Vagina (tissue), 2 donors: ENCODE data around the gene CBX4.

Experiments
- CTCF ChIP-seq, 3 experiments: fragments of 450-650 bp in 2 of 3; fragments of 200-600 bp in 1 of 3; sonication (generic) in 1 of 3; IDR thresholded peaks; one replicate each; pipeline ENCODE4 v1.5.1; 2017 to 2019; ENCODE audit warnings: antibody characterized with exemption in 3 of 3, mild to moderate bottlenecking in 2 of 3, moderate library complexity in 2 of 3
- POLR2A ChIP-seq, 2 donors: fragments of 450-650 bp; IDR thresholded peaks; one replicate each; pipeline ENCODE4 v1.6.1; 2017; ENCODE audit warnings: antibody characterized with exemption in 2 of 2, mild to moderate bottlenecking in 2 of 2, moderate library complexity in 2 of 2

DNA sequence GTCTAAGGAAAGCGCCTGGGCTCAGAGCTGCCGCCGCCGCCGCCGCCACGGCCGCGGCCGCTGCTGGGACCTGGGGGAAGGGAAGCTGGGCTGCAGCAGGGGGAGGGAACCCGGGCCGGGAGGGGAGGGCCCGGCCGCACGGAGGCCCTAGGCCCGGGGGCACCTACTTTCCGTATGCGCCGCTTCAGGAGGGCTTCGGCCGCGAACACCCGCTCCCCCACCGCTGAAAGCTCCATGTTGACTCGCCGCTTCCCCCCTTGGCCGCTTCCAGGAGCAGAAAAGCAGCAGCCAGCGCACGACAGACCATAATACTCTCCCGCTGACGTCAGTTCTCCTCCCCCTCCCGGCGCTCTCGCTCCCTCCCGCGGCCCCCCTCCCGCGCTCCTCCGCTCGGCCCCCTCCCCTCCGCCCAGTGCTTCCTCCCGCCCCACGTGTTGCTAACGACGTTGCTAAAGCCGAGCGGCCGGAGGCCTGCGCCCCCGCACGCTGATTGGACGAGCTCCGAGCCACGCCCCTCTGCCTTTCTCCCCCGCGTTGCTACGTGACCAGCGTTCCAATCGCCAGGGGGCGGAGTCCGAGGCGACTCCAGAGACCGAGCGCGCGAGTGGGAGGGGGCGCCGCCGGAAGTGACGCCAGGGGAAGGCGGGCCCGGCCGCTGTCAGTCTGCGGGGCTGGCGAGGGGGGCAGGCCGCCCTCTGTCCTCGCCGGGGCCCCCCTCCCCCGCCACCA lies 42.3 kb downstream of the CBX4 start, which contains the start of gene CBX8:
- TF ChIP-seq CTCF (IDR thresholded peaks at IDR 0.05) (peak in 1 of 3 experiments; percentile 19), POLR2A (IDR thresholded peaks at IDR 0.05) (no peak)
